Omental fat pad (tissue), 4 donors: Measurements from ENCODE around the gene ELP4. TPM values are rescaled to one million over a fixed set of nuclear protein-coding genes. Genes with fewer than 3 reads are reported as not detected.

Experiments
- ATAC-seq: fragments of 150-250 bp; one replicate; pipeline ENCODE4 v1.9.1; 2016; ENCODE audit warnings: mild to moderate bottlenecking, moderate library complexity; ENCODE audit not compliant: low FRiP score
- DNase-seq: peaks from one replicate; pipeline ENCODE4 v3.0.0-alpha.2; 2019; ENCODE audit warnings: low spot score
- total RNA-seq, 4 donors: library from RNA; depleted of rRNA; stranded (reverse); fragments of >200 nt; gene quantifications; one replicate each; pipeline ENCODE4 v1.1.0, GENCODE V29; 2016
- TF ChIP-seq, protein P1 (sequence below), 3 donors: fragments of 450-650 bp; IDR thresholded peaks; one replicate each; pipeline ENCODE4 v1.5.1; 2016 to 2017; ENCODE audit warnings: antibody characterized with exemption in 3 of 3, mild to moderate bottlenecking in 3 of 3, moderate library complexity in 2 of 3

Gene ELP4, protein sequence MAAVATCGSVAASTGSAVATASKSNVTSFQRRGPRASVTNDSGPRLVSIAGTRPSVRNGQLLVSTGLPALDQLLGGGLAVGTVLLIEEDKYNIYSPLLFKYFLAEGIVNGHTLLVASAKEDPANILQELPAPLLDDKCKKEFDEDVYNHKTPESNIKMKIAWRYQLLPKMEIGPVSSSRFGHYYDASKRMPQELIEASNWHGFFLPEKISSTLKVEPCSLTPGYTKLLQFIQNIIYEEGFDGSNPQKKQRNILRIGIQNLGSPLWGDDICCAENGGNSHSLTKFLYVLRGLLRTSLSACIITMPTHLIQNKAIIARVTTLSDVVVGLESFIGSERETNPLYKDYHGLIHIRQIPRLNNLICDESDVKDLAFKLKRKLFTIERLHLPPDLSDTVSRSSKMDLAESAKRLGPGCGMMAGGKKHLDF
- total RNA-seq, result 10 to 100 TPM; 14.1 to 32.0 (median 20.8) TPM

GRCh38 chr11:31509429-31510345, at the start of gene ELP4, which contains the start of gene IMMP1L:
ELP4 (plus strand) TSS chr11:31509767; CDS start chr11:31509785, 18 bp downstream.
IMMP1L (minus strand) TSS chr11:31509622; CDS start chr11:31463276, 46,346 bp downstream.
- TF ChIP-seq, protein P1, sequence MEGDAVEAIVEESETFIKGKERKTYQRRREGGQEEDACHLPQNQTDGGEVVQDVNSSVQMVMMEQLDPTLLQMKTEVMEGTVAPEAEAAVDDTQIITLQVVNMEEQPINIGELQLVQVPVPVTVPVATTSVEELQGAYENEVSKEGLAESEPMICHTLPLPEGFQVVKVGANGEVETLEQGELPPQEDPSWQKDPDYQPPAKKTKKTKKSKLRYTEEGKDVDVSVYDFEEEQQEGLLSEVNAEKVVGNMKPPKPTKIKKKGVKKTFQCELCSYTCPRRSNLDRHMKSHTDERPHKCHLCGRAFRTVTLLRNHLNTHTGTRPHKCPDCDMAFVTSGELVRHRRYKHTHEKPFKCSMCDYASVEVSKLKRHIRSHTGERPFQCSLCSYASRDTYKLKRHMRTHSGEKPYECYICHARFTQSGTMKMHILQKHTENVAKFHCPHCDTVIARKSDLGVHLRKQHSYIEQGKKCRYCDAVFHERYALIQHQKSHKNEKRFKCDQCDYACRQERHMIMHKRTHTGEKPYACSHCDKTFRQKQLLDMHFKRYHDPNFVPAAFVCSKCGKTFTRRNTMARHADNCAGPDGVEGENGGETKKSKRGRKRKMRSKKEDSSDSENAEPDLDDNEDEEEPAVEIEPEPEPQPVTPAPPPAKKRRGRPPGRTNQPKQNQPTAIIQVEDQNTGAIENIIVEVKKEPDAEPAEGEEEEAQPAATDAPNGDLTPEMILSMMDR (IDR thresholded peaks at IDR 0.05), result no peak
- peak; percentile 87 for DNase-seq
- peak; percentile 99 for ATAC-seq

DNA sequence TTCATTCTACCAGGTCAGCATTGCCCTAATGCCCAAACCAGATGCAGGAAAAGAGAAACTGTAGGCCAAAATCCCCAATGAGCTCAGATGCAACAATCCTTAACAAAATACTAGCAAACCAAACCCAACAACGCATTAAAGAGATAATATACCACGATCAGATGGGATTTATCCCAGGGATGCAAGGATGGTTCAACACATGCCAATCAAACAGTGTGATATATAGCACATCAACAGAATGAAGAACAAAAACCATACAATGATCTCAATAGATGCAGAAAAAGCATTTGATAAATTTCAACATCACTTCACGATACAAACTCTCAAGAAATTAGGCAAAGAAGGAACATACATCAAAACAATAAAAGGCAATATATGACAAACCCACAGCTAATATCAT, 45.1 kb upstream of the ELP4 start:
- DNase-seq (no peak), ATAC-seq (no peak)
- TF ChIP-seq, protein P1 (IDR thresholded peaks at IDR 0.05), result no peak

DNA sequence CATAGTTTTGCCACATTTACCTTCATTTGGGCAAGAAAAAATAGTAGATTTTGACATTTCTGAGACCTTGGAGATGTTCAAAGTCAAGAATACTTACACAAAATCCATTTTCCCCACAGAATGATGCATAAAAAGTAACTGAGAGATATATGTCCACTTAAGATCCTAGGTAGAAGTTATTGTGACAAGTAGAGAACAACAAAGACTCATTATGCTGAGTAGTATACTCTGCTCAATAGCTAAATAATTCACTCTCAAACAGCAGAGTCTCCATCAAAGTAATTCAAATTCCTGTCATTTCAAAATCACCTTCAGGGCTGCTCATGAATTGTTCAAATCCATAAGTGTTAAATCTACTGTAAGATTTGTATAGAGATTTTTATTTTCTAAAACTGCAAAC, 35.5 kb upstream of the ELP4 start:
- TF ChIP-seq, protein P1 (IDR thresholded peaks at IDR 0.05), result no peak

DNA sequence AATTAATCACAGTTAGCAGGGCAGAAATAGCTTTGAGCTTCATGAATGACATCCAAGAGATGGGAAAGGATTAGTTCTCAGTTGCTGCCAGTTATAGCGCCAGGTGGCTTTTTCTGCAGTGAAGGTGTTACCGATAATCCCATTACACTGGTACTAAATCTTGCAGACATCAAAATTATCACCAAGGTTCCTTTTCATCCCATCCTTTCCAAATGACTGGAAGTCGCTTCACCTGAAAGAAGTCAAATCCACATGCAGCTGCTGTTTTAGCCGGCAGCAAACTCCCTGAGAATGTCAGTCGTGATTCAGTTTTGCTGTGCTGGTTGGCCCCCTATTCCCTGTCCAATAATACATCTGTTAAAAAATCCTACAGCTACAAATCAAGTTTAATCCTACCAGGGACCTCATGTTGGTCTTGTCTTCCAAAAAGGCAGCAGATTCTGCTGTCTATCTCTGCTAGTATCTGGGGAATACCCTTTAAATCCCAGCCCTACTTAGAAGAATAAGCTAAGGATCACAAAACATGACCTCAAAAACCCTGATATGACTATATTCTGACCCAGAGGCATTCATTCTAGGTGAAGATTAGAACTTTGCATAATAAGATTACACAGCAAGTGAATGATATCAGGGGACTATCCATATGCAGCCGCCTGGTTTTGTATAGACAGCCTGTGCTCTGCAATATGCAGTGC, 31.9 kb upstream of the ELP4 start:
- no peak for DNase-seq
- TF ChIP-seq, protein P1 (IDR thresholded peaks at IDR 0.05), result no peak
- ATAC-seq, result no peak

More for the DNA sequence above, 35.5 kb upstream of the ELP4 start:
- no peak for DNase-seq
- ATAC-seq, result no peak

DNA sequence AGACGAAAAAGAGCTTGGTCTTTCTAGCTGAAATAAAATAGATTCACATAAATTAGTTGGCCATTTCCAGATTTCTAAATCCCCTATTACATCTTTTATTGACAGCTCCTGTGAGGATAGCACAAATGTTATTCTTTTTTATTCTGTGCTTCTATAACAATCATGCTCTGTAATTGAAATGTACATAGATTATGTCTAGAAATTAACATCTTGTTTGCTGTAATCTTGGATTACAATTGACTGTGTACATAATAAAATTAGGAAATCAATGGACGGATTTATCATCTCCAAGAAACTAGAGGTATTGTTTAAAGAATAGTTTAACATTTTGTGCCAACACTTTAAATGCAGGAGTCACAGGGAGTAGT, 31.4 kb upstream of the ELP4 start:
- TF ChIP-seq, protein P1 (IDR thresholded peaks at IDR 0.05), result no peak
- ATAC-seq (no peak), DNase-seq (no peak)

DNA sequence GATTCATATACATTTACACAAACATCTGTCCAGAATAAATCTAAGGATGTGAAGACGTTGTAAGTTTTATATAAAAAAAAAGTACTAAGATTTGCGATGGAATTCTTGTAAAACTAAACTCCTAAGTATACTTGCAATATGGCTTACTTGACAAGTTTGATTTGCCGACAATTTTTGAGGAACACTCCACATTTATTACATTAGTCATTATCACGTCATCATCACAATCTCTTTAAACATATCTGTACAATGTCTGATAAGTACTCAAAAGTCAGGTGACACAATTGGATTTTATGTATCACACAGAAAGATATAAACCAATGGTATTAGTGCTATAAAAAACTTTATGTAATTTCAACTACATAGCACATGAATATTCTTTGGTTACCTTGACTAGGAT, 30.5 kb upstream of the ELP4 start:
- TF ChIP-seq, protein P1 (IDR thresholded peaks at IDR 0.05), result no peak
- ATAC-seq, result no peak
- DNase-seq, result no peak
